ENCODE results near the gene ZNF613. TPM values are rescaled to one million over a fixed set of nuclear protein-coding genes. Genes with fewer than 3 reads are reported as not detected.
A peak's percentile ranks its signal among the peaks of the same experiment; 100 is the strongest.
"Not testable (repeated sequence)": the region's sequence is repeated elsewhere in the genome, so short reads cannot be mapped to it uniquely, and the experiment has no call there.

The ZNF613 gene
- total RNA-seq, result 3.8 TPM
- long read RNA-seq, partial matches to known transcripts, result 0 of 10 reads
- long read RNA-seq, other reads (novel, unspliced or antisense), result 4 of 10 reads

DNA sequence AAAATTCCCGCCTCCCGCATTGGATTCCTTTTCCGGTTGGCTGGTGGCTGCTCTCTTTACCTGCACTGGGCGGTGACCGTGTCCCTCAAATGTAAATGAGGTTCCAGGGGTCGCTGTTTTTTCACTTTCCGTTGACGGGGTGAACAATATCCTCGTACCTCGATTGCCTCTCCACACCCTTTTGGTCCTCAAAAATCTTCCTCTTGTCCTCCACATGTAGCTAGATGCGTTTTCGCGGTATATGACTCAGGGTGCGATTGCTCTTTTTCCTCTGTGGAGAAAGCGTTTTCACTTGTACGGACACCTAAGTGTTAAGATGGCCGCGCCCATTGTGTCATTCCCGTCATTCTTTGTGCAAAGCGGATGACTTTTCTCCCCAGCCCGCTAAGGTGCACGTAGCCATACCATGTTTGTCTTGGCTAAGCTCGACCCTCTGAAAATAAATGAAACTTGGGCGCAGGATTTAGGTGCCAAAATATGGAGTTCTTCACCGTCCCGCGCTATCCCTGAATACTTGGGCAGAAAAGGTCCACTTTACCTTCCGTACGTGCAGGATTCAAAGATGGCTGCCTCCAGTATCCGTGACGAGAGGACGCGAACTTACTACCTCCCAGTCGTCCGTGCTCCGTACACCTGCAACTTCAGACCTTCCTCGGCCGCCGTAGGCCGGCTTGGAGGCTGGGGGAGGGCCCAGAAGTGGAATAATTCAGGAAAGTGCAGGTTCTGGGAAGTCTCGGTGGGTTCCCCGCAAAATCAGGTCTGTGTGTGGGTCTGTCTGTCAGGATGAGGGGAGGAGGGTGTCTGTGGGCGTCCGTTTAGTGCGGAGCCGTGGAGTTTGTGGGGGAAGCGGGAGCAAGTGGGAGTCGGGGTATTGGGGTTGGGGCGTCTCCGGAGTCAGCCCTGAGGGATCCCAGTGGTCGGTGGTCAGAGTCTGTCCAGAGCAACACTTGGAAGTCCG, at the start of gene ZNF613:
Gene ZNF613, plus strand, starts transcription at position 689 of the 958 bp plus-strand sequence. CDS start 8,749 bp downstream, outside the sequence.
- peak; percentile 94 for DNase-seq (ENCODE audit: low spot score)
- intact Hi-C loops (cut with DNase I), result loop anchor here (1.0 kb wide), 2 partner anchors 22 to 59 kb away; partner anchors contain the start of genes ZNF350 and ZNF649

DNA sequence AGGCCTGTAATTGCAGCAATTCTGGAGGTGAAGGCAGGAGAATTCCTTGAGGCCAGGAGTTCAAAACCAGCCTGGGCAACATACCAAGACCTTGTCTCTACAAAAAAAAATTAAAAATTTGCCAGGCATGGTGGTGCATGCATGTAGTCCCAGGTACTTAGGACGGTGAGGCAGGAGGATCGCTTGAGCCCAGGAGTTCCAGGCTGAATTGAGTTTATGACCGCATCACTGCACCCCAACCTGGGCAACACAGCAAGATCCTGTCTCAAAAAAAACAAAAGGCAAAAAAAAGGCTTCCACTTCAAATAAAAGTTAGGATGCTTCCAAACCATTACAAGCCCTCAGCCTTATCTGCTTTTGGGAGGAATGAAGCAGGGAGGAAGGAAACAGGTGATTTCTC, 44.8 kb upstream of the ZNF613 start:
- no peak for DNase-seq (ENCODE audit: low spot score)
- intact Hi-C loops (cut with DNase I), result no loop called here

DNA sequence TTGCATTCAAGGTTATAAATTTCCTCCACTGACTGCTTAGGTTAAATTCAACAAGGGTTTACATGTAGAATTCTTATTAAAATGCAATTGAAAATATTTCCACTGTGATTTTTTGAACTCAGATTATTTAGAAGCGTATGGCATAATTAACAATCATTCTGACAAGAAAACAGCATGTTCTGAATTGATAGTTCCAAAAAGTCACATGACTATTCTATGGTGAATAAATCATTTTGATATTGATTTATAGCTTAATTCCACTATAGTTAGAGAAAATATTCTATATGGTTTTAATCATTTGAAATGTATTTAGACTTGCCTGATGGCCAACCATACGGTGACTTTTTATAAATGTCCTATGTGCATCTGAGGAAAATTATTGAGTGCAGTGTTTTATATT, 42.6 kb upstream of the ZNF613 start:
- no peak for DNase-seq (ENCODE audit: low spot score)
- intact Hi-C loops (cut with DNase I), result loop anchor here (5.0 kb wide), 1 partner anchor 103 kb away; the partner anchor contains the start of gene ZNF350

DNA sequence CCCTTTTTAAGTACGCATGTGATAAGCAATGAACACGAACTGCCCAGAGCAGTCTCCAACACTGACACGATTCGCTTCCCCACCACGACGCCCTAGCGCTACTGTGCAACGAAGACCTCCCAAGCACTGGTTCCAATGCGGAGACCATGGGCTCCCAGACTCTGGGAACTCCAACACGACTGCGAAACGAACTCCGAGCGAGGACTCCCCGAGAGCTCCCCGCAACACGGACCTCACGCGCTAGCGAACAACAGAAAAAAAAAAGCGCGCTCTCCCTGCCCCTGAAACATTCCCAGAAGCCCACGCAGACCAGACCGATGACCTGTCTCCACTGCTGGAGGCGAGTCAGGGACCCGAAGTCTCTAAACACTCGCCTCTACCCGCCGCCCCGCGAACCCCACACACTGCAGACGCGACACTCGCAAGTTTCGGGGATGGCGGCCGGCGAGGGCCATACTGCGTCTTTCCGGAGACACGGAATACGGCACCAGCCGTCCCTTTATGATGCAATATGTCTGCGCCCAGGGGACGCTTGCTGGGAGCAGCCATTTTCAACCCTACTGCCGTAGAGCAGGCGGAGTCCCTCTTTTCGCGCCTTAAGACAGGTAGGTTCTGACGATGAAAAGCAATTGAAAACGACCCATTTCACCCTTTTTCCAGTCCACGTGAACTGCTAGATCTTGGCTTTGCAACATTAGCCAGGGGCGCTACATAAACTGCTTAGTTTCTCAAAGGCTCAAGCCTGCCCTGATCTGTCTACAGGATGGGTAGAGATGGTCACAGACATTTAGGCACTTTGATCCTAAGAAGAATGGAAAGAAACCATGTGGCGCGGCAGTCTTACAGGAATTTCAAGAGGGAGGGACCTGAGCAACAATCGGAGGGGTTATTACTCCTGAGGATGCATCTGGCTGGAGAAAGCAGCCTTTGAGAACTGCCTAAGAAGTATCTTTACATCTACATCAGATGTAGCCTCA, 39.5 kb upstream of the ZNF613 start, which contains the start of gene ZNF577:
Gene ZNF577, minus strand, starts transcription at position 430 of the 977 bp plus-strand sequence. CDS start 7,569 bp downstream, outside the sequence.
- intact Hi-C loops (cut with DNase I), result loop anchor here (5.0 kb wide), 1 partner anchor 99 kb away; the partner anchor contains the start of gene ZNF350
- DNase-seq (ENCODE audit: low spot score), result peak; percentile 95

DNA sequence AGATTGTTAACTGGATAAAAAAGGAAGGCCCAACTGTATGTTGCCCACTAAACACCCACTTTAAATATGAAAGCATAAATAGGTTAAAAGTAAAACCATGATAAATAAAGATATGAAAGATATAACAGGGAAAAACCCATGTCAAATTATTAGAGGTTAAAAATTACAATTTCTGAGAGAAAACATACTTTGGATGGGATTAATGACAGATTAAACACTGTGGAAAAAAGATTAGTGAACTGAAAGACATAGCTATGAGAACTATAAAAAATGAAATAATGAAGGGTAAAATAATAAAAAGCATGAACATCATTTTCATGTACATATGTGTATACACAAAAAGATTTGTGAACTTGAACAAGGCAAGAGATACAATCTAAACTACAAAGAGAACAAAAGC, 37.3 kb upstream of the ZNF613 start:
- intact Hi-C loops (cut with DNase I), result loop anchor here (5.0 kb wide), 1 partner anchor 97 kb away; the partner anchor contains the start of gene ZNF350
- no peak for DNase-seq (ENCODE audit: low spot score)

DNA sequence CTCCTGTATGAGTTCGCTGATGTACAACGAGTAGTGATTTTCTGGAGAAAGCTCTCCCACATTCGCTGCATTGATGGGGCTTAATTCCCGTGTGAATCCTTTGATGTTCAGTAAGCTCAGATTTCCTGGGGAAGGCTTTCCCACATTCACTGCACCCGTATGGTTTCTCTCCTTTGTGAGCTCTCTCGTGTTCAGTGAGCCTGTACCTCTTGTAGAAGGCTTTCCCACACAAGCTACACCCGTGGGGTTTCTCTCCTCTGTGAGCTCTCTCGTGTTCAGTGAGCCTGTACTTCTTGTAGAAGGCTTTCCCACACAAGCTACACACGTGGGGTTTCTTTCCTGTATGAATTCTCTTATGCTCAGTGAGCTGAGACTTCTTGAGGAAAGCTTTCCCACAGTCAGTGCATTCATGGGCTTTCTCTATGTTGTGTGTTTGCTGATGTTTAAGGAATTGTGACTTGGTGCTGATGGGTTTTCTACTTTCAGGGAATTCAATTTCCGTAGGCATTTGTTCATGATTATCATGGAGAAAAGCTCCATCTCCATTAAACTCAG, 36.0 kb upstream of the ZNF613 start:
- intact Hi-C loops (cut with DNase I), result no loop called here
- no peak for DNase-seq (ENCODE audit: low spot score)

DNA sequence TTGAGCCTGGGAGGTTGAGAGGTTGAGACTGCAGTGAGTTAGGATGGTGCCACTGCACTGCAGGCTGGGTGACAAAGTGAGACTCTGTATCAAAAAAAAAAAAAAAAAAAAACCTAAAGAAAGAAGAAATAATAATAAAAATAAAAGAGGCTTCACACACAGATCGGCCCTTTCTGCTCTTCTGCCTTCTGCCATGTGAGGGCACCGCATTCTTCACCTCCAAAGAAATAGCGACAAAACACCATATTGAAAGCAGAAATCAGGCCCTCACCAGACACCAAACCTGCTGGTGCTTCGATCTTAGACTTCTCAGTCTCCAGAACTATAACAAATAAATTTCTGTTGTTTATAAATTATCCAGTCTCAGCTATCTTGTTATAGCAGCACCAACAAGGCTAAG, 25.4 kb upstream of the ZNF613 start:
- intact Hi-C loops (cut with DNase I), result no loop called here
- no peak for DNase-seq (ENCODE audit: low spot score)

DNA sequence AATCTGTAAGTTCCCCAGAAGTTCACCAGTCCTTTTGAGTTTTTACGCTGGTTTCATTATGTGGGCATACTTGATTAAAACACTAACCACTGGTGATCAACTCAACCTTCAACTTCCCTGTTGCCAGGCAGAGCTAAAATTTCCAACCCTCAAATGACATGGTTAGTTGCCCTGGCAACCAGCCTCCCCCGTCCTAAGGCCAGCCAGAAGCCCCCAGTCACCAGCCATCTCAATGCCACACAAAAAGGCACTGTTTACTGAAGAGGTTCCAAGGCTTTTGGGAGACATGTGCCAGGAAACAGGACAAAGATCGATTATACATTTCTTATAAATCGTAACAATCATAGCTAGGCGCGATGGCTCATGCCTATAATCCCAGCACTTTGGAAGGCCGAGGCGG, 24.1 kb upstream of the ZNF613 start:
- DNase-seq (ENCODE audit: low spot score), result no peak
- intact Hi-C loops (cut with DNase I), result no loop called here

DNA sequence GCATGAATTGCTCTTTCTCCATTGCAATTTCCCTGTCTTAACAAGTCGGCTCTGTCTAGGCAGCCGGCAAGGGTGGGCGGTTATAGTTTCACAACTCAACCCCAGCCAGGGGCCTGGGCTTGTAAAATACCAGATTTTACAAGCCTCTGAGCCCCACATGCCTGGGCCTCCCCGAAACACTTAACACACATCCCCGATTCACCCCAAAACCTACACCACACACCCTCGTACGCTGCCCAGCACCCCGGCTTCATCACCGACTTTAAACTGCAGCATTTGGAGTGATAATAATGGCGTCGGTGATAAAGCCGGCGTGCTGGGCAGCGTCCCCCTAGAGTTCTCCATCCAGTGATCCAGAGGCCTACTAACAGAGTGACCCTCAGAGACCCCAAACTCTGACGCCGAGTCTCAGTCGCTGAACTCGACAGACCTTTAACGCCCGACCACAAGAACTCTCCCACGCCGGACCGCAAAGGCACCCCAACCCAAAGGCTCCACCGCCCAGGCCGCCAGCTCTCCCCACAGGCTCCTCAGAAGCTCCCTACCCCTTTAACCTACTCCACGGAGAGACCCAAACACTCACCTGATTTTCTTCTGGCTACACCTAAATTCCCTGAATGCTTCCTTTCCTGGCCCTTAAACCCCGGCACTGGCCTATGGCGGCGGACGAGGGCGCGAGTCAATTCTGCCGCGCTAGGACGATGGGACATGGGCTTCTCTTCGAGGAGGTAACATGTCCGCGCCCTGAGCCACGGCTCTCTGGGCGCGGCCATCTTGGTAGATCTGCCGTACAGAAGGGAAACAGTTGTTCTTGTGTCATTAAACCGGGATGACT, 22.7 kb upstream of the ZNF613 start, which contains the start of gene ZNF649:
Gene ZNF649, minus strand, starts transcription at position 687 of the 835 bp plus-strand sequence. CDS start 4,910 bp downstream, outside the sequence.
- peak; percentile 92 for DNase-seq (ENCODE audit: low spot score)
- intact Hi-C loops (cut with DNase I), result loop anchor here (1.0 kb wide), 1 partner anchor 22 kb away; no protein-coding TSS in a partner anchor

DNA sequence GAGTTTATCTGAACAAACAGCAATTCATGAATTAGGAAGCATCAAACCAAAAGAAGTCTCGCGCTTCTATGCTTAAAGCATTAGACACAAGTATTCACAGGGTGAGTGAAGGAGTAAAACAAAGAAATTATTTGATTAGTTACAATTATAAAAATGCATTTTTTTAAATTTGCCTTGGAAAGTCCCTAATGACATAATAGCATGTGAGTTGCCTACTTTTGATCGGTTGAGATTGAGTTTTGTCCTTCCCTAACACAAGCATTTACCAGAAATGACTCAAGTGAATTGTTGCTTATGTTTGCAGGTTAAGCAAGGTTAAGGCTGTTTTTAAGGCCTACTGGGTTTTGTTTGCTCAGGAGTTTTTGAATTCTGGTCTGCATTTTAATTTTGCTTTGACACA, 22.1 kb upstream of the ZNF613 start:
- intact Hi-C loops (cut with DNase I), result loop anchor here (1.0 kb wide), 1 partner anchor 21 kb away; no protein-coding TSS in a partner anchor
- DNase-seq (ENCODE audit: low spot score), result no peak

DNA sequence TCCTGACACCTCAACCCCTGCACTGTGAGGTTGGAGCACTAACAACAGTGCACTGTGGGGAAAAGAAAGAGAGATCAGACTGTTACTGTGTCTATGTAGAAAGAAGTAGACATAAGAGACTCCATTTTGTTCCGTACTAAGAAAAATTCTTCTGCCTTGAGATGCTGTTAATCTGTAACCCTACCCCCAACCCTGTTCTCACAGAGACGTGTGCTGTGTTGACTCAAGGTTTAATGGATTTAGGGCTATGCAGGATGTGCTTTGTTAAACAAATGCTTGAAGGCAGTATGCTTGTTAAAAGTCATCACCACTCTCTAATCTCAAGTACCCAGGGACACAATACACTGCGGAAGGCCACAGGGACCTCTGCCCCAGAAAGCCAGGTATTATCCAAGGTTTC, 21.6 kb upstream of the ZNF613 start:
- DNase-seq (ENCODE audit: low spot score), result not testable (repeated sequence)
- intact Hi-C loops (cut with DNase I), result loop anchor here (1.0 kb wide), 1 partner anchor 21 kb away; no protein-coding TSS in a partner anchor

DNA sequence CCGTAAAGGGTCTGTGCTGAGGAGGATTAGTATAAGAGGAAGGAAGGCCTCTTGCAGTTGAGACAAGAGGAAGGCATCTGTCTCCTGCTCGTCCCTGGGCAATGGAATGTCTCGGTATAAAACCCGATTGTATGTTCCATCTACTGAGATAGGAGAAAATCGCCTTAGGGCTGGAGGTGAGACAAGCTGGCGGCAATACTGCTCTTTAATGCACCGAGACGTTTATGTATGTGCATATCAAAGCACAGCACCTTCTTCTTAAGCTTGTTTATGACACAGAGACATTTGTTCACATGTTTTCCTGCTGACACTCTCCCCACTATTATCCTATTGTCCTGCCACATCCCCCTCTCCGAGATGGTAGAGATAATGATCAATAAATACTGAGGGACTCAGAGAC, 21.2 kb upstream of the ZNF613 start:
- intact Hi-C loops (cut with DNase I); DNase-seq (ENCODE audit: low spot score): not testable (repeated sequence)

DNA sequence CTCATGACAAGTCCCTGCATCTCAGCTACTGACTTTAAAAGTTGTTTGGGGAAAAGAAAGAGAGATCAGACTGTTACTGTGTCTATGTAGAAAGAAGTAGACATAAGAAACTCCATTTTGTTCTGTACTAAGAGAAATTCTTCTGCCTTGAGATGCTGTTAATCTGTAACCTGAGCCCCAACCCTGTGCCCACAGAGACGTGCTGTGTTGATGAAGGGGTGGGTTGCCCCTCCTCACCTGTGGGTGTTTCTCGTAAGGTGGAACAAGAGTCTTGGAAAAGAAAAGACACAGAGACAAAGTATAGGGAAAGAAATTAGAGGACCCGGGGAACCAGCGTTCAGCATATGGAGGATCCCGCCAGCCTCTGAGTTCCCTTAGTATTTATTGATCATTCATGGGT, 19.3 kb upstream of the ZNF613 start:
- intact Hi-C loops (cut with DNase I); DNase-seq (ENCODE audit: low spot score): not testable (repeated sequence)

DNA sequence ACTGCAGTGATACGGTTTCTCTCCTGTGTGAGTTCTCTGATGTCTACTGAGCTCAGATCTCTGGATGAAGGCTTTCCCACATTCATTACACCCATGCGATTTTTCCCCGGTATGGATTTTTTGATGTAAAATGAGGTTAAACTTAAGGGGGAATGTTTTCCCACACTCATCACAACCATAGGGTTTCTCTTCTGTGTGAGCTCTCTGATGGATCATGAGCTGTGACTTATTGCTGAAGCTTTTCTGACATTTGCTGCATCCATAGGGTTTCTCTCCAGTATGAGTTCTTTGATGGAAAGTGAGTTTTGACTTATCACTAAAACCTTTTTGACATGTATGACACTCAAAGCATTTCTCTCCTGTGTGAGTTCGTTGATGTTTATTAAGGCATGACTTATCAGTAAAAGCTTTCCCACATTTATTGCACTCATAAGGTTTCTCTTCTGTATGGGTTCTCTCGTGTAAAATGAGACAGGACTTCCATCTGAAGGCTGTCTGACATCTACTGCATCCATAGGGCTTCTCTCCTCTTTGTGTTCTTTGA, 11.9 kb upstream of the ZNF613 start:
- intact Hi-C loops (cut with DNase I), result no loop called here
- DNase-seq (ENCODE audit: low spot score), result no peak

DNA sequence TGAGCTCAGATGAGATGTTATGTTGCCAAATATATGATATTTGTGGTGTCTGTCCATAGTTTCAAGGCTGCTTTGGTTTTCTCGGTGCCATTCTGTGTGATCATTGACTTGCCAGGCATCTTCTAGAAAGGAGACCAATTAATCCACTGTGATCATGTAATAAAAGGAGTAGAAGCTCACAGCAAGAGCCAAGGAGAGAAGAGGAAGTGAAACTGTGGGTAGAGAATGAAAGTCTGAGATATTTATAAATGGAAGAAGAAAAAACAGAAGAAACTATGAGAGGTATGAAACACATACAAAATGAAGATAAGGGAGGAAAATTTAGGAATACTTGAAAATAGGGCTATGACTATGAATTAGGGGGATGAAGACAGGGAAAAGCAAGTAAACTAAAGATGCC, 11.1 kb upstream of the ZNF613 start:
- intact Hi-C loops (cut with DNase I), result no loop called here
- DNase-seq (ENCODE audit: low spot score), result no peak

DNA sequence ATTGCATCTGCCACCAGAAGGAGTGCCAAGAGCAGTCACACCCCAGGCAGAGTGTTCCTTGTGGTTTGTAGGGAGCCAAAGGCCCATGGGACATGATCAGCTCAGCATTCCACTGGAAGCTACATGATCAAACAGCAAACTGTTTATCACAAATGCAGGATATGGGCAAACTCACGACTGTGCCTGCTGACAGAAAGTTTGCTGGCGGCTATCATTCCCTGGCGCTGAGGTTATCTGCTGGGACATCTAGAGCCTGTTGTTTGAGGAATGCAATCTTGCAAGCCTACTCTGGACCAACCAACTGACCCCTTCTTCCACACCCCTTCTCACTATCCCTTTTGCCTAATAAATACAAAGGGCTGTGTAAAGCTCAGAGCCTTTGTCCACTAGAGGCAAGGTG, 7.7 kb upstream of the ZNF613 start:
- intact Hi-C loops (cut with DNase I), result no loop called here

DNA sequence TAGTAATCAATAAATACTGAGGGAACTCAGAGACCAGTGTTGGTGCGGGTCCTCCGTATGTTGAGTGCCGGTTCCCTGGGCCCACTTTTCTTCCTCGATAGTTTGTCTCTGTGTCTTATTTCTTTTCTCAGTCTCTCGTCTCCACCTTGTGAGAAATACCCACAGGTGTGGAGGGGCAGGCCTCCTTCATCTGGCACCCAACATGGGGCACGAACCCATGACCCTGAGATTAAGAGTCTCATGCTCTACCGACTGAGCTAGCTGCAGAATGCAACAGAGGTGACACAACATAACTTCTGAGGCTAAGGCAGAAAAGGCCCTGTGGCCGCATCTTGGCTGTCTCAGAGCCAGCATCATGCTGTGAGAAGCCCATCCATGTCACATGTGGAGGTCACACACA, 5.3 kb upstream of the ZNF613 start:
- intact Hi-C loops (cut with DNase I), result no loop called here
- no peak for DNase-seq (ENCODE audit: low spot score)

More for the DNA sequence above, 7.7 kb upstream of the ZNF613 start:
- DNase-seq (ENCODE audit: low spot score), result no peak

DNA sequence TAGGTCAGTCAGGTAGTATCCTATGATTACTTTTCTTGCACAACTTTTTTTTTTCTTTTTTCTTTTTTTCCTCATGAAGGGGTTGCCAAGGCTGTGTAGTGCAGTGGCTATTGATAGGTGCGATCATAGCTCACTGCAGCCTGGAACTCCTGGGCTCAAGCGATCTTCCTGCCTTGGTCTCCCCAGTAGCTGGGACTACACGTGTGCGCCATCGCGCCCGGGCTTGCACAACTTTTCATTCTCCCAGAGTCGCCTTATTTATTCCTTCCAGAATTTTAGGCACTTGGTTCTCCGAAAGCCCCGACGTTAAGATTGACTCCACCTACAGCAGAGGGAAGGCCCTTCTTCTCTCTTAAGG, 867 bp upstream of the ZNF613 start:
- DNase-seq (ENCODE audit: low spot score), result no peak
- intact Hi-C loops (cut with DNase I), result loop anchor here (1.0 kb wide), 1 partner anchor 21 kb away; the partner anchor contains the start of gene ZNF649

Data from cardiac septum (tissue), 1 donor.